ENCODE data around the gene DHRSX. TPM values are rescaled to one million over a fixed set of nuclear protein-coding genes. Genes with fewer than 3 reads are reported as not detected.
"Not testable (repeated sequence)": the region's sequence is repeated elsewhere in the genome, so short reads cannot be mapped to it uniquely, and the experiment has no call there.

The DHRSX gene
- total RNA-seq, 1 experiment from 2014 or later, result 11.5 TPM

- no peaks in the 10 kb centered on the region for H4K20me1 ChIP-seq (ENCODE audit: low read length)
- ATAC-seq, result no peak
Observed at GRCh38 chrX:2474963-2475726, 25.6 kb downstream of the DHRSX start.

GRCh38 chrX:2474280-2474962 lies 26.4 kb downstream of the DHRSX start:
- no peak overlapping the region for H2AFZ ChIP-seq (ENCODE audit: low read length)
- intact Hi-C loops (cut with micrococcal nuclease), result no loop called here
- no peaks in the 10 kb centered on the region for H3K9me3 ChIP-seq (ENCODE audit: low read length)
- CTCF ChIA-PET, result no interaction called here
- no peak for DNase-seq
- H3K4me1 ChIP-seq (ENCODE audit: insufficient read depth, low read length), result no peaks in the 10 kb centered on the region
- H3K9me2 ChIP-seq (replicated peaks; ENCODE audit: low read length), result no peaks in the 10 kb centered on the region
- BruUV-seq (replicated peaks), result no TSS peak
- no peak overlapping the region for H3K4me2 ChIP-seq (ENCODE audit: low read length)
- ATAC-seq, result no peak
- H4K20me1 ChIP-seq (ENCODE audit: low read length), result no peaks in the 10 kb centered on the region
- POLR2A ChIA-PET (ENCODE audit: unreplicated experiment), result no interaction called here
- H3K27me3 ChIP-seq (ENCODE audit: low read length), result no peaks in the 10 kb centered on the region
- H3K36me3 ChIP-seq (ENCODE audit: low read depth, low read length), result no peaks in the 10 kb centered on the region
- H3F3A ChIP-seq (ENCODE audit: low read length, unreplicated experiment), result no peaks in the 10 kb centered on the region
- H3K9ac ChIP-seq (ENCODE audit: low read length), result no peak overlapping the region
- no peak overlapping the region for H3K27ac ChIP-seq (ENCODE audit: low read length)
- no peak overlapping the region for H3K4me3 ChIP-seq (ENCODE audit: low read length)
- no peaks in the 10 kb centered on the region for H3K79me2 ChIP-seq (ENCODE audit: low read length)
- TF ChIP-seq EZH2phosphoT487 (IDR thresholded peaks at IDR 0.05; ENCODE audit: borderline replicate concordance, low read length) (no peak), EZH2 (IDR thresholded peaks at IDR 0.05; ENCODE audit: low read length, unreplicated experiment) (no peak), CTCF (conservative IDR thresholded peaks at IDR 0.05; ENCODE audit: low read depth, low read length) (no peak)

More at GRCh38 chrX:2474963-2475726, 25.6 kb downstream of the DHRSX start:
- H3K4me2 ChIP-seq (ENCODE audit: low read length), result no peak overlapping the region
- no peak for TF ChIP-seq EZH2 (IDR thresholded peaks at IDR 0.05; ENCODE audit: low read length, unreplicated experiment)
- TF ChIP-seq CTCF (conservative IDR thresholded peaks at IDR 0.05; ENCODE audit: low read depth, low read length), result no peak
- TF ChIP-seq EZH2phosphoT487 (IDR thresholded peaks at IDR 0.05; ENCODE audit: borderline replicate concordance, low read length), result no peak
- no peak overlapping the region for H3K27ac ChIP-seq (ENCODE audit: low read length)
- CTCF ChIA-PET, result no interaction called here
- H3K4me1 ChIP-seq (ENCODE audit: insufficient read depth, low read length), result no peaks in the 10 kb centered on the region
- H3K79me2 ChIP-seq (ENCODE audit: low read length), result no peaks in the 10 kb centered on the region
- H3F3A ChIP-seq (ENCODE audit: low read length, unreplicated experiment), result no peaks in the 10 kb centered on the region
- POLR2A ChIA-PET (ENCODE audit: unreplicated experiment), result no interaction called here
- H3K9ac ChIP-seq (ENCODE audit: low read length), result no peak overlapping the region
- no TSS peak for BruUV-seq (replicated peaks)
- H3K36me3 ChIP-seq (ENCODE audit: low read depth, low read length), result no peaks in the 10 kb centered on the region
- no peak for DNase-seq
- no peak overlapping the region for H2AFZ ChIP-seq (ENCODE audit: low read length)
- intact Hi-C loops (cut with micrococcal nuclease), result no loop called here
- no peaks in the 10 kb centered on the region for H3K27me3 ChIP-seq (ENCODE audit: low read length)
- no peaks in the 10 kb centered on the region for H3K9me2 ChIP-seq (replicated peaks; ENCODE audit: low read length)
- no peaks in the 10 kb centered on the region for H3K9me3 ChIP-seq (ENCODE audit: low read length)
- H3K4me3 ChIP-seq (ENCODE audit: low read length), result no peak overlapping the region

- H3F3A ChIP-seq (ENCODE audit: low read length, unreplicated experiment); POLR2A ChIA-PET (ENCODE audit: unreplicated experiment); H3K9me3 ChIP-seq (ENCODE audit: low read length); H3K36me3 ChIP-seq (ENCODE audit: low read depth, low read length); ATAC-seq; H4K20me1 ChIP-seq (ENCODE audit: low read length); H3K27me3 ChIP-seq (ENCODE audit: low read length); BruUV-seq (replicated peaks); H3K9me2 ChIP-seq (replicated peaks; ENCODE audit: low read length); H3K79me2 ChIP-seq (ENCODE audit: low read length); H2AFZ ChIP-seq (ENCODE audit: low read length); DNase-seq; H3K4me1 ChIP-seq (ENCODE audit: insufficient read depth, low read length); CTCF ChIA-PET; H3K4me2 ChIP-seq (ENCODE audit: low read length); H3K27ac ChIP-seq (ENCODE audit: low read length); intact Hi-C loops (cut with micrococcal nuclease); H3K9ac ChIP-seq (ENCODE audit: low read length); H3K4me3 ChIP-seq (ENCODE audit: low read length): not testable (repeated sequence)
Observed at GRCh38 chrX:2473064-2473463, 27.7 kb downstream of the DHRSX start.

Measured in PC-3 (cell line).